Measurements from ENCODE around the gene GPR155.

GRCh38 chr2:174454566-174454965 lies 32.3 kb downstream of the GPR155 start:
- no peak for TF ChIP-seq CTCF (IDR thresholded peaks at IDR 0.05)
- TF ChIP-seq POLR2A (IDR thresholded peaks at IDR 0.05), result no peak
- TF ChIP-seq POLR2AphosphoS5 (IDR thresholded peaks at IDR 0.05), result no peak
- no peak for TF ChIP-seq EP300 (IDR thresholded peaks at IDR 0.05)

Measured in gastroesophageal sphincter (tissue), 3 donors.